HG02840 (cell line): Measurements from ENCODE around the gene CADM2.
"Not testable (repeated sequence)": the region's sequence is repeated elsewhere in the genome, so short reads cannot be mapped to it uniquely, and the experiment has no call there.

ENCODE experiments used
- ATAC-seq: cut with Tn5 transposase; IDR thresholded peaks from one replicate; pipeline ENCODE4 v1.9.1; 2021; ENCODE audit warnings: mild to moderate bottlenecking, moderate library complexity, moderate number of reproducible peaks; ENCODE audit not compliant: unreplicated experiment, low FRiP score

Gene CADM2

GRCh38 chr3:85068911-85069310, 110.1 kb downstream of the CADM2 start:
- ATAC-seq = no peak

GRCh38 chr3:85074003-85074402, 115.2 kb downstream of the CADM2 start:
- no peak for ATAC-seq

DNA sequence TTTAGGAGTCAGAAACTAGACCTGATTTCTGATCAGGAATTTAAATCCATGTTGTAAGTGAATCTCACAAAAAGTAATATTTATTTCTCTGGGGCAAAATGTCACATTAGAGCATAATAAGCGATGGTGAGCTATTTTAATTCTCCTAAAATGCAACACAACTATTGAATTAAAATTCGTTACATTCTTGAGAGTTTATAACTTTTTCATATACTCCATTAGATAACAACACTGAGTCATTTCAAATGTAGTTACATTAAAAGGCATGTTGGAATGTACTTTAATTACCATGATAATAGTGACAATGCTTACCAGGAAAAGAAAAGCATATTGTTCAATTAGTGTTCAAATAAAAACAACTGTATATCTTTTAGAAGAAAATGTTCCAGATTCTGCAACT, 116.9 kb downstream of the CADM2 start:
- no peak for ATAC-seq

GRCh38 chr3:85077018-85077417, 118.2 kb downstream of the CADM2 start:
- ATAC-seq = no peak

GRCh38 chr3:85081191-85081906, 122.6 kb downstream of the CADM2 start:
- no peak for ATAC-seq

DNA sequence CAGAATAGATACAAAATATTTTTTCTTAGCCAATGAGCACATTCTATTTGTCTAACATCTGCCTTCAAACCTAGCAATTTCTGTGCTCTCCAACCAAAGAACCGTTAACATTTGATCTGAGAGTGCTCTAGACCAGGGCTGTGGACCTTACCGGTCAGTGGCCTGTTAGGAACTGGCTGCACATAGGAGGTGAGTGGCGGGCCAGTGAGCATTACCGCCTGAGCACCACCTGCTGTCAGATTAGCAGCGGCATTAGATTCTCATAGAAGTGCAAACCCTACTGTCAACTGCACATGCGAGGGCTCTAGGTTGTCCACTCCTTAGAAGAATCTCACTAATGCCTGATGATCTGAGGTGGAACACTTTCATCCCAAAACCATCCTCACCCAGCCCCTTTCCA, 131.7 kb downstream of the CADM2 start:
- no peak for ATAC-seq

- ATAC-seq = no peak
Observed at GRCh38 chr3:85100316-85100715, 141.5 kb downstream of the CADM2 start.

DNA sequence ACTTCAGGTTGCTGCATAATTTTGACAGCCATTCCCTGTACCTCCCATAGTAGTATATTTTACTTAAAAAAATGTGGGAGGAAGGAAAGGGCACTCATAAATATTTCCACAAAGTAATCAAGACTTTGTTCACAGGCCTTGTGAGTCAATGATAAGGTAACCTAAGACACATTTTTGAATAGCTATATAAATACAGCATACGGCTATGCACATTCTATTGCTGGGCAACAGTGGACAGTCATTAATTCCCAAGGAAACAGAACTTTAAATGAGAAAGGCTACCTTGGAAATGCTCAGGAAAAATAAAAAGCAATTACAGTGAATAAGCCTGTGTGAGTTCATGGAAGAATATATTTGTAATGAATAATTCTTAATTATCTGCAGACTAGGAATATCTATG, 144.0 kb downstream of the CADM2 start:
- no peak for ATAC-seq

- ATAC-seq = no peak
Observed at GRCh38 chr3:85110393-85110792, 151.6 kb downstream of the CADM2 start.

- no peak for ATAC-seq
Observed at GRCh38 chr3:85120879-85121278, 162.1 kb downstream of the CADM2 start.

- ATAC-seq = not testable (repeated sequence)
Observed at GRCh38 chr3:85132864-85133263, 174.1 kb downstream of the CADM2 start.

DNA sequence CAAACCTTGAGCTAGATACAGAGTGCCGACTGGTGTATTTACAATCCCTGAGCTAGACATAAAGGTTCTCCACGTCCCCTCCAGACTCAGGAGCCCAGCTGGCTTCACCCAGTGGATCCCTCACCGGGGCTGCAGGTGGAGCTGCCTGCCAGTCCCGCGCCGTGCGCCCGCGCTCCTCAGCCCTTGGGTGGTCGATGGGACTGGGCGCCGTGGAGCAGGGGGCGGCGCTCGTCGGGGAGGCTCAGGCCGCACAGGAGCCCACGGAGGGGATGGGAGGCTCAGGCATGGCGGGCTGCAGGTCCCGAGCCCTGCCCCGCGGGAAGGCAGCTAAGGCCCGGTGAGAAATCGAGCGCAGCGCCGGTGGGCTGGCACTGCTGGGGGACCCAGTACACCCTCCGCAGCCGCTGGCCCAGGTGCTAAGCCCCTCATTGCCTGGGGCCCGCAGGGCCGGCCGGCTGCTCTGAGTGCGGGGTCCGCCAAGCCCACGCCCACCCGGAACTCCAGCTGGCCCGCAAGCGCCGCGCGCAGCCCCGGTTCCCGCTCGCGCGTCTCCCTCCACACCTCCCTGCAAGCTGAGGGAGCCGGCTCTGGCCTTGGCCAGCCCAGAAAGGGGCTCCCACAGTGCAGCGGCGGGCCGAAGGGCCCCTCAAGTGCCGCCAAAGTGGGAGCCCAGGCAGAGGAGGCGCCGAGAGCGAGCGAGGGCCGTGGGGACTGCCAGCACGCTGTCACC, 175.1 kb downstream of the CADM2 start:
- not testable (repeated sequence) for ATAC-seq

- no peak for ATAC-seq
Observed at GRCh38 chr3:85142626-85143025, 183.8 kb downstream of the CADM2 start.

GRCh38 chr3:85148036-85148435, 189.2 kb downstream of the CADM2 start:
- ATAC-seq = no peak

DNA sequence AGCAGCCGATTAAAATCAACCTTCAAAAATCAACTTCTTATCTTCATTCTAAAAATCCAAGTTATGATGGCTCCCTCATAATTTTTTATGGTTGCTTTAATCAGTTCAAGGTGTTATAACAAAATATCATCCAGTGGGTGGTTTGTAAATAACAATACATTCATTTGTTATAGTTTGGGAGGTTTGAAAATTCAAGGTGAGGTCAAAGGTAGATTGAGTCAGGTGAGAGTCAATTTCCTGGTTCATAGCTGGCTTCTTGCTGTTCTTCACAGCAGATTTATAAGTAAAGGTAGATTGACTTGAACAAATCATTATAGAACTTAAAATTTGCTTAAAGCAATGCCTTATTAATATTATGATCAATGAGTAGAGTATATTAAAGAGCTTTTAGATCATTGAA, 192.8 kb downstream of the CADM2 start:
- ATAC-seq = no peak

- ATAC-seq = not testable (repeated sequence)
Observed at GRCh38 chr3:85153279-85153678, 194.5 kb downstream of the CADM2 start.

- no peak for ATAC-seq
Observed at GRCh38 chr3:85159376-85159775, 200.6 kb downstream of the CADM2 start.

- ATAC-seq = no peak
Observed at GRCh38 chr3:85161544-85161943, 202.8 kb downstream of the CADM2 start.

DNA sequence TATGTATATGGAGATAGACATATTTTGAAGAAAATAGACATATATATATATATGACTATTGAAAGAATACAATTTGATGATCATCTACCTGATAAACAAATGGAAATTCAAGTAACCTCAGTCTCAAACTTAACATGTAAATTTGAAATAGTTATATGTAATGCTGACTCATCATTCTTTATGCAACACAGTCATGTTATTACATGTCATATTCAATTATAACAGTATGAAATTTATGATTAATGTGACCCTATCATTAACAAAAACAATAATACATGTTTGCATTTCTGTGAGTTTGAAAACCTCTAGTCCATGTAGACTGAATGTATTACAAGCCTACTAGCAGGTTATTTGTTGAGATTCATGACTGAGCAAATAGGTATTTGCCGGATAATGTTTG, 204.1 kb downstream of the CADM2 start:
- no peak for ATAC-seq

DNA sequence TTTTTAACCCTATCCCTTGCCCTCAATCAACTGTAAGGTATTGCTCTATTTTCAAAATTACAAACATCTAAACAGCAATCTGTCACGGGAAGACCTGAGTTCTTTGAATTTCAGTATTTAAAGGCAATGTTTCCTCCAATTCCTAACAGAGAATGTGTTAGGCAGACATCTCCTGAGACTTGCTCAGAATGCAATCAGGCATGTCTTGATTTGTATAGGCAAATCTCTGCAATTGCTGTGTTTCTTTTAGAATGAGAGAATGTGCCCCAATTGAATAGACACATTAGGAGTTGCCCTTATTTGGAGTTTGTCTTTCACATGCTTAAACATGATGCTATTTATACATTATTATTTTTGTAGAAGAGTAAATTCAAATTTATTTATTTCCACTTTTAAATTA, 205.6 kb downstream of the CADM2 start:
- ATAC-seq = no peak

DNA sequence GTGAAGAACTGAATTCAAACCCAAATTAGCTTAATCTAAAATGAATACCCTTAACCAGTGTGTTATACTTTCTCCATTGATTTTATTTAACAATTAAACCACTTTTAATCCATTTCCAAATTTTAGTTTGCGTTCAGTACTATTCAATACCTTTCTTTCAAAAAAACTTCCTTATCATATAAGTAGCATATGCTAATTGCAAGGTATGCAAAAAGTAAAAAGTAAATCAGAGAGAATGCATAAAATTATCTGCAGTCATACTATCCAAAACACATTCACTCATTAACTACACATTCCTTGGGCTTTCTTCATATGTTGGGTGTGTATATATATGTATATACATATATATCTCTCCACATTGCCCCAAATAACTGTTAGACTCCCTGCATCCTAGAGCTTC, 208.8 kb downstream of the CADM2 start:
- no peak for ATAC-seq

GRCh38 chr3:85170646-85171045, 211.9 kb downstream of the CADM2 start:
- no peak for ATAC-seq
